Calu3 (cell line): ENCODE measurements around the gene SBF2. TPM values are rescaled to one million over a fixed set of nuclear protein-coding genes. Genes with fewer than 3 reads are reported as not detected.
A peak's percentile ranks its signal among the peaks of the same experiment; 100 is the strongest.

Source experiments
- BruUV-seq: library from RNA; stranded (reverse); fragments of 400-500 nt; replicated peaks from 2 replicates; lab custom pipeline; 2021; lab: Mats Ljungman, UMichigan
- CTCF ChIA-PET: fragments of 300-600 bp; sonication (Branson Sonifier 250); formaldehyde crosslinking; loops from one replicate; lab custom pipeline; 2022; ENCODE audit warnings: antibody characterized with exemption; lab: Charles Lee
- DNase-seq: peaks from one replicate; pipeline ENCODE4 v3.0.0; 2022
- H3K27ac Mint-ChIP-seq: one replicate; pipeline ENCODE4 v1.8.0; 2022; ENCODE audit warnings: mixed read lengths; ENCODE audit not compliant: unreplicated experiment
- H3K27me3 Mint-ChIP-seq: one replicate; pipeline ENCODE4 v1.8.0; 2022; ENCODE audit warnings: mixed read lengths; ENCODE audit not compliant: unreplicated experiment
- H3K36me3 Mint-ChIP-seq: one replicate; pipeline ENCODE4 v1.8.0; 2022; ENCODE audit warnings: mild to moderate bottlenecking, moderate library complexity, mixed read lengths; ENCODE audit not compliant: insufficient read depth, unreplicated experiment
- H3K4me1 Mint-ChIP-seq: one replicate; pipeline ENCODE4 v1.8.0; 2022; ENCODE audit warnings: mild to moderate bottlenecking, low read depth, mixed read lengths; ENCODE audit not compliant: unreplicated experiment
- H3K4me3 Mint-ChIP-seq: one replicate; pipeline ENCODE4 v1.8.0; 2022; ENCODE audit warnings: mild to moderate bottlenecking, low read depth, moderate library complexity, mixed read lengths; ENCODE audit not compliant: unreplicated experiment
- H3K9me3 Mint-ChIP-seq: one replicate; pipeline ENCODE4 v1.8.0; 2022; ENCODE audit warnings: low read depth, mixed read lengths; ENCODE audit not compliant: unreplicated experiment
- CTCF ChIP-seq: fragments of 200-600 bp; IDR thresholded peaks from one replicate; pipeline ENCODE4 v1.8.0; 2022; ENCODE audit warnings: antibody characterized with exemption; ENCODE audit not compliant: unreplicated experiment
- intact Hi-C: fragments of 100-400 bp; cut with micrococcal nuclease; formaldehyde crosslinking; loops from one replicate; pipeline ENCODE4 v1.10.0; 2022; ENCODE audit not compliant: unreplicated experiment
- total RNA-seq: library from RNA; stranded (reverse); gene quantifications from 2 replicates; pipeline ENCODE4 v1.2.3, GENCODE V29; 2022

Gene SBF2
- total RNA-seq, 1 experiment from 2014 or later, result 39.0 TPM

GRCh38 chr11:10021563-10021962, 272.5 kb downstream of the SBF2 start:
- no peak for DNase-seq
- Mint-ChIP-seq H3K4me3 (no peak overlapping the region), H3K9me3 (no peaks in the 10 kb centered on the region), H3K36me3 (no peaks in the 10 kb centered on the region), H3K27ac (peak overlapping the region; percentile 91), H3K27me3 (no peaks in the 10 kb centered on the region), H3K4me1 (peaks cover 29% of the 10 kb centered on the region)
- no TSS peak for BruUV-seq
- no peak for TF ChIP-seq CTCF
- intact Hi-C loops, result no loop called here
- CTCF ChIA-PET, result interaction anchor here (0.6 to 1.0 kb wide), 2 partner anchors 9 to 288 kb away, joined by 3 read pairs; no protein-coding TSS in a partner anchor

- intact Hi-C loops, result no loop called here
- BruUV-seq, result no TSS peak
- Mint-ChIP-seq H3K4me3 (peak overlapping the region; percentile 62), H3K9me3 (no peaks in the 10 kb centered on the region), H3K27me3 (no peaks in the 10 kb centered on the region), H3K36me3 (no peaks in the 10 kb centered on the region), H3K27ac (peak overlapping the region; percentile 91), H3K4me1 (peaks cover 29% of the 10 kb centered on the region)
- peak; percentile 54 for DNase-seq
- no peak for TF ChIP-seq CTCF
- CTCF ChIA-PET, result interaction anchor here (0.6 to 1.0 kb wide), 2 partner anchors 57 to 184 kb away, joined by 3 to 4 read pairs; no protein-coding TSS in a partner anchor
Measured at GRCh38 chr11:10019906-10020682, 273.9 kb downstream of the SBF2 start.

GRCh38 chr11:10017911-10018310, 276.1 kb downstream of the SBF2 start:
- intact Hi-C loops, result no loop called here
- BruUV-seq, result no TSS peak
- no peak overlapping the region for H3K4me3 Mint-ChIP-seq
- no peak for TF ChIP-seq CTCF
- no peak for DNase-seq
- H3K27me3 Mint-ChIP-seq, result no peaks in the 10 kb centered on the region
- peaks cover 29% of the 10 kb centered on the region for H3K4me1 Mint-ChIP-seq
- H3K36me3 Mint-ChIP-seq, result no peaks in the 10 kb centered on the region
- peaks cover 3% of the 10 kb centered on the region for H3K9me3 Mint-ChIP-seq
- CTCF ChIA-PET, result no interaction called here
- H3K27ac Mint-ChIP-seq, result no peak overlapping the region

GRCh38 chr11:10017050-10017449, 277.0 kb downstream of the SBF2 start:
- BruUV-seq, result no TSS peak
- no peak for DNase-seq
- Mint-ChIP-seq H3K36me3 (no peaks in the 10 kb centered on the region), H3K27me3 (no peaks in the 10 kb centered on the region), H3K4me1 (peaks cover 29% of the 10 kb centered on the region), H3K9me3 (peaks cover 3% of the 10 kb centered on the region), H3K27ac (no peak overlapping the region), H3K4me3 (no peak overlapping the region)
- TF ChIP-seq CTCF, result no peak
- CTCF ChIA-PET, result interaction anchor here (0.6 kb wide), 1 partner anchor 21 kb away, joined by 3 read pairs; no protein-coding TSS in a partner anchor
- intact Hi-C loops, result no loop called here
